Motor neuron (in vitro differentiated cells): Measurements from ENCODE around the gene MT1M. TPM values are rescaled to one million over a fixed set of nuclear protein-coding genes. Genes with fewer than 3 reads are reported as not detected.

ENCODE experiments used
- ATAC-seq, 8 experiments: fragments of 200-7000 bp; cut with Tn5 transposase; replicated peaks in 6 of 8; 2 replicates each; pipeline ENCODE4 v1.8.0; 2021; ENCODE audit warnings: mild to moderate bottlenecking in 8 of 8, moderate library complexity in 8 of 8
- H3K27ac ChIP-seq, 2 donors: fragments of 250-450 bp; sonication (Bioruptor Pico); 2 replicates each; pipeline ENCODE4 v1.9.0; 2021; ENCODE audit warnings: antibody characterized with exemption in 2 of 2, mild to moderate bottlenecking in 2 of 2, moderate library complexity in 1 of 2
- H3K4me1 ChIP-seq, 2 donors: fragments of 250-450 bp; sonication (Bioruptor Pico); replicated peaks in 1 of 2; 2 replicates each; pipeline ENCODE4 v1.6.1; 2021; ENCODE audit warnings: antibody characterized with exemption in 2 of 2, mild to moderate bottlenecking in 2 of 2, moderate library complexity in 1 of 2
- H3K4me3 ChIP-seq, 5 donors: fragments of 250-450 bp; sonication (Bioruptor Pico); 2 replicates each; pipeline ENCODE4 v1.9.0; 2021; ENCODE audit warnings: antibody characterized with exemption in 5 of 5, mild to moderate bottlenecking in 5 of 5, moderate library complexity in 4 of 5
- WGBS, 10 experiments: fragments of 450-650 bp; shearing (Covaris generic); methylation state at CpG; one replicate each; pipeline ENCODE4 v1.0.0; 2022; 5-methylcytosine and 5-hydroxymethylcytosine counted together
- in situ Hi-C, 9 experiments: fragments of 400-800 bp; cut with MboI; loops; one replicate each; pipeline ENCODE4 v1.15.0; 2021; ENCODE audit warnings: low sequenced_read_pairs in 9 of 9, low pct_unique_long_range_greater_than_20kb in 2 of 9; ENCODE audit not compliant: unreplicated experiment in 9 of 9
- total RNA-seq, 8 experiments: library from RNA; unstranded; fragments of 300-600 nt; gene quantifications; 2 replicates each; pipeline versions ENCODE4 v1.2.3 to v1.2.4, GENCODE V29; 2022

MT1M gene
- total RNA-seq, 8 experiments from 2014 or later, result 0.25 to 1.5 (median 0.46) TPM; not detected in 4

DNA sequence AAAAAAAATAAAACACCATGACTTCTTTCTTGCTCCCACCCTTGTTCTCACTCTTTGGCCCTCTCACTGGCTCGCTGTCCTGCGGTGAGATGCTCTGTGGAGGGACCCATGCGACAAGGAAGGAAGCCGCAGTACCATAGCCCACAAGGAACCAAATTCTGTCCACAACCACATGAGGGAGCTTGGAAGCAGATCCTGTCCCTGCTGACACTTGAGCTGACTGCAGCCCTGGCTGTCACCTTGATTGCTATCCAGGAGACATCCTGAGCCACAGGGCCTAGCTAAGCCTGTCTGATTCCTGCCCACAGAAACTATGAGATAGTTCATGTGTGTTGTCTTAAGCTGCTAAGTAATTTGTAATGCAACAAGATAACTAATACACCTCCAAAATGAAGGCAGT, 28.9 kb upstream of the MT1M start:
- Histone ChIP-seq H3K4me3 (no peak overlapping the region), H3K27ac (no peak overlapping the region), H3K4me1 (peaks cover under 1% of the 10 kb centered on the region in 2 donors)
- ATAC-seq, result no peak
- WGBS, 10 experiments, result 33 to 78% (median 44%) methylated on average over 1 to 4 of the region's 4 CpGs; no CpG with 5 or more reads in 6 of the 10 experiments
- in situ Hi-C loops, result no loop called here

DNA sequence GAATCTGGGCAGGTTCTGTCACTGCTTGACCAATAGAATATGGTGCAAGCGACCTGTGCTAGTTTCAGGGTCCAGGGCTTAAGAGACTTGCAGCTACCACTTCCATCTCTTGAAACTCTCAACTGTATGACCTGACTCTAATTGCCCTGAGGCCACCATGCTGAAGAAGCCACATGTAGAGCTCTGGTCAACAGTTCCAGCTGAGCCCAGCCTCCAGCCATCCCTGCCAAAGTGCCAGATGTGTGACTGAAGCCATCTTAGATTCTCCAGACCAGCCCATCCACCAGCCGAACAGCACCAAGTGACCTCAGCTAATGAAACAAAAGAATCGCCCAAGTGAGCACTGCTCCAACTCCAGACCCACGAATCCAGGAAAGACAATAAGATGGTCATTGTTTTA, 27.5 kb upstream of the MT1M start:
- H3K4me1 ChIP-seq, result peaks cover 11 to 12% of the 10 kb centered on the region in 2 donors
- WGBS, 10 experiments, result 20 to 80% (median 60%) methylated on average over 1 to 3 of the region's 4 CpGs; no CpG with 5 or more reads in 3 of the 10 experiments
- H3K27ac ChIP-seq, result no peak overlapping the region
- in situ Hi-C loops, result no loop called here
- no peak for ATAC-seq
- H3K4me3 ChIP-seq, result no peak overlapping the region

DNA sequence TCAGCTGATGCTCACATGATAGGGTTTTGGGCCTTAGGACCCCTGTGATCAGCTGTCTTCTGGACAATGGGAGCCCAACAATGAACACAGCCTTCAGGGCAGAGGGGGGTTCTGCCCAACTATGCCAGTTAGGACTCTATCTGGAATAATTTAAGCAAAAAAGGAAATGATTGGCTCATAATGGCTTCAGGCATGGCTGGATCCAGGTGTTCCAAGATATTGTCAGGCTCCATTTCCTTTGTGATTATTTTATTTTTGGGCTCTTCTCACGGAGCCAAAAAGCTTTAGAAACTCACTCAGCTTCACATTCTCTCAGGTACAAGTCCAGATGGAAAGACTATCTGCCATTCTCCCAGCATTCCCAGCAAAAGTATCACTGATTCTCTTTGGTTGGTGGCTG, 27.0 kb upstream of the MT1M start:
- no peak overlapping the region for H3K27ac ChIP-seq
- 43 to 100% (median 80%) methylated on average over 1 of the region's 1 CpG; no CpG with 5 or more reads in 6 of the 10 experiments for WGBS, 10 experiments
- peaks cover 11 to 16% of the 10 kb centered on the region in 2 donors for H3K4me1 ChIP-seq
- in situ Hi-C loops, result no loop called here
- ATAC-seq, result no peak
- H3K4me3 ChIP-seq, result no peak overlapping the region

DNA sequence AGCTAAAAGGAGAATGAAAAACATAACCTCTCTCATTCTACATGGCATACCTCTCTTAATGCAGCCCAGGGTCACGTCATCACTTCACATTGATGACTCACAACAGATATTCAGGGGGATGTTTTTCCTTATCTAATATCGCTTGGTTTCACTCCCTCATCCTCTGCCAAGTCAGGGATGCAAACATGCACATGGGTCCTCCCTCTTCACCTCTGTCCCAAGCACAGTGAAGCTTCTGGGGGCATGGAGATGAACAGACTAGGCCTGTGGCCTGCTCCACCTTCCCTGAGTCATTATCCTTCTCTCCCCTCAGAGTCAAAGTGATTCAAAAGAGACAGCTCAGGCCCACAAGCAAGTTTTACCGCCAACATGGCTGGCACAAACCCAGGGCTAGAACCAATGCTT, 26.4 kb upstream of the MT1M start:
- ATAC-seq, result peak in 2 of 8 experiments; percentile 0 to 2
- H3K4me1 ChIP-seq, result peaks cover 11 to 16% of the 10 kb centered on the region in 2 donors
- WGBS, 10 experiments, result 0 to 100% (median 90%) methylated on average over 1 to 2 of the region's 3 CpGs; no CpG with 5 or more reads in 3 of the 10 experiments
- in situ Hi-C loops, result no loop called here
- H3K27ac ChIP-seq, result no peak overlapping the region
- H3K4me3 ChIP-seq, result no peak overlapping the region

DNA sequence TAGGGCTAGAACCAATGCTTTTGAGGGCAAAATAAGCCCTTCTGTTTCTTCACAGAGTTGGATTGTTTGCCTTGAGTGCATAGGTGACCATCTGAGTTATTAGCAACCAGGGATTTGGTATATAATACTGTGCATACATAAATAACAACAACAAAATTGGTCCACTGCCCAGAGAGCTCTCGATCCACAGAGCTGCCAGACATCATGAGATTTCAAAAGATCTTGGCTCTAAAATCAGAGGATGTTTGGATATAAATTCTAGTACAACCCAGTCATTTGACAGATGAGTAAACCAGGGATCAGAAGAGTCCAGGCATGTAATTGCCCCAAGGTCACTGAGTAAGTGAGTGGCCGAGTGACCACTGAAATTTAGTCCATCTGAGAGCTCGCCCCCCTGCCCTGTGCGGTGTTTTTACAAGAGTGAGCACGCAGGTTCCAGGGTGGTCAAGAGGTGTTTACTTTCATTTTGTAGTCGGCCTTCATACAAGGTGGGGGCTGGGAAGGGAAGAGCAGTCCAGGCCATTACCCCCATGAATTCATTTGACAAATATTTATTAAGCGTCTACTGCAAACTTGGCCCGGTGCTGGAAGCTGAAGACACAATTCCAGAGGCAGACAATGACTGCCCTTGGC, 25.9 kb upstream of the MT1M start:
- H3K4me1 ChIP-seq, result peaks cover 11 to 16% of the 10 kb centered on the region in 2 donors
- no peak overlapping the region for H3K27ac ChIP-seq
- H3K4me3 ChIP-seq, result no peak overlapping the region
- ATAC-seq, result peak in 3 of 8 experiments; percentile 0 to 2 (median 1)
- in situ Hi-C loops, result no loop called here
- 0 to 95% (median 50%) methylated on average over 1 to 7 of the region's 8 CpGs; no CpG with 5 or more reads in 3 of the 10 experiments for WGBS, 10 experiments

DNA sequence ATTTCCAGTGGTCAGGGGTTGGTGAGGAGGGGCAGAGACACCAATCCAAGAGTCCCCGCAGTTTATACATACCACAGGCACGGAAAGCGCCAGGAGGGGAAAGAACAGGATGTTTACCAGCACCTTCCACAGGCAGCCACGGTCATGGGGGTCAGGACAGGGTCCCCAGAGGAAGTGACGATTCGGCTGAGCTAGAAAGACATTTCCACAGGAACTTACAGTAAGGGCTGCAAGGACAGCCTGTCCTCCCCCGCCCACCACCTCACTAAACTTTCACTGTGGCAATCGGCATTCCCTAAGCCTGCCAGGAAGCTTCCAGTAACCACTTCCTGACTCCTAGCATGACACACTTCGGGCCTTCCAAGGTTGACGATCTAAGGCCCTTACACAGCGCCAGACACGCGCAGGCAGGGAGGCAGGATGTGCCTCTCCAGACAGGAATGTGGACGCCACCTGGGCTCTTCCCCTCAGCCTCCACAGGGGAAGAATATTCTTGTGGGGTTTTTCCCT, 25.3 kb upstream of the MT1M start:
- ATAC-seq, result peak in 3 of 8 experiments; percentile 1 to 14 (median 12)
- Histone ChIP-seq H3K27ac (no peak overlapping the region), H3K4me1 (peaks cover 11 to 16% of the 10 kb centered on the region in 2 donors), H3K4me3 (no peak overlapping the region)
- in situ Hi-C loops, result no loop called here
- 28 to 87% (median 71%) methylated on average over 3 to 10 of the region's 14 CpGs; no CpG with 5 or more reads in 4 of the 10 experiments for WGBS, 10 experiments

DNA sequence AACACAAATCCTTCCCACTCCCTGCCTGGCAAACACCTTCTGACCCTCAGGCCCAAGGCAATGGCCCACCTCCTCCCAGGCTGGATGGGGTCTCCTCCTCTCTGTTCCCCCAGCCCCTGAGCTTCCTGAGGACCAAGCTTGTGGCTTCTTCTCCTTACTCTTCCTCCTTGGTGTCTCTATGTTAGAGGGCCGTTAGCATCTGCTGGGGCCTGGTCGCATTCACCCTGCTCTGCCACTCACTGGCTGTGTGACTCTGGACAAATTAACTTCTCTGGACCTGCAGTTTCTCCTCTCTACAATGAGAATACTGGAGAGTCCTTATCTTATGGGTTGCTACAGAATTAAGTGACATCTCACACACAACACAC, 24.8 kb upstream of the MT1M start:
- H3K27ac ChIP-seq, result no peak overlapping the region
- H3K4me1 ChIP-seq, result peaks cover 11 to 16% of the 10 kb centered on the region in 2 donors

DNA sequence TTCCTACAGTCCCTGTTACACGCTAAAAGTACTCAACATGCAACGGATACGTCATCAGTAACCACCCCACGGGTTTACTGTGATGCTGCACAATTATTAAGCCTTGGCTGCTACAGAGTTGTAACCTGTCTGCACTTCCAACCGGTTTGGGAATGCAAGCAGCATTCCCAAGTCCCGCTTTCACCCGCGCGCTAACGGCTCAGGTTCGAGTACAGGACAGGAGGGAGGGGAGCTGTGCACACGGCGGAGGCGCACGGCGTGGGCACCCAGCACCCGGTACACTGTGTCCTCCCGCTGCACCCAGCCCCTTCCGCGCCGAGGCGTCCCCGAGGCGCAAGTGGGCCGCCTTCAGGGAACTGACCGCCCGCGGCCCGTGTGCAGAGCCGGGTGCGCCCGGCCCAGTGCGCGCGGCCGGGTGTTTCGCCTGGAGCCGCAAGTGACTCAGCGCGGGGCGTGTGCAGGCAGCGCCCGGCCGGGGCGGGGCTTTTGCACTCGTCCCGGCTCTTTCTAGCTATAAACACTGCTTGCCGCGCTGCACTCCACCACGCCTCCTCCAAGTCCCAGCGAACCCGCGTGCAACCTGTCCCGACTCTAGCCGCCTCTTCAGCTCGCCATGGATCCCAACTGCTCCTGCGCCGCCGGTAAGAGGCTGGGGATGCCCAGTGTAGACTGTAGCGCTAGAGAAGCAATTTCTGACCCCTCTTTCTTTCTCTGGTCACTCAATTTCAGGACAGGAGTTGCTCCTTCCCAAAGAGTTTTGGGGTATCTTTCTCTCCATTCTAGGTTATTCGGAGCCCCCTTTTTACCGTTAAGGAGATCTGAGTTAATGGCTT, 24.2 kb upstream of the MT1M start, which contains the start of gene MT2A:
Gene MT2A (plus strand): TSS at position 542 of the 833 bp plus-strand sequence. CDS start 72 bp downstream, at position 614.
- peak within 1 kb of the TSS; percentile 20 to 37 (median 26) for H3K4me3 ChIP-seq
- 0 to 77% (median 20%) methylated on average over 3 to 27 of the region's 62 CpGs; no CpG with 5 or more reads in 1 of the 10 experiments for WGBS, 10 experiments
- no peak within 1 kb of the TSS for H3K27ac ChIP-seq
- in situ Hi-C loops, result no loop called here
- ATAC-seq, result peak; percentile 52 to 98 (median 95)
- H3K4me1 ChIP-seq, result peaks cover 11 to 16% of the 10 kb centered on the region in 2 donors

More for the DNA sequence above, 24.8 kb upstream of the MT1M start:
- H3K4me3 ChIP-seq, result no peak overlapping the region
- no peak for ATAC-seq
- in situ Hi-C loops, result no loop called here
- 0 to 100% (median 82%) methylated on average over 1 to 2 of the region's 2 CpGs; no CpG with 5 or more reads in 7 of the 10 experiments for WGBS, 10 experiments

DNA sequence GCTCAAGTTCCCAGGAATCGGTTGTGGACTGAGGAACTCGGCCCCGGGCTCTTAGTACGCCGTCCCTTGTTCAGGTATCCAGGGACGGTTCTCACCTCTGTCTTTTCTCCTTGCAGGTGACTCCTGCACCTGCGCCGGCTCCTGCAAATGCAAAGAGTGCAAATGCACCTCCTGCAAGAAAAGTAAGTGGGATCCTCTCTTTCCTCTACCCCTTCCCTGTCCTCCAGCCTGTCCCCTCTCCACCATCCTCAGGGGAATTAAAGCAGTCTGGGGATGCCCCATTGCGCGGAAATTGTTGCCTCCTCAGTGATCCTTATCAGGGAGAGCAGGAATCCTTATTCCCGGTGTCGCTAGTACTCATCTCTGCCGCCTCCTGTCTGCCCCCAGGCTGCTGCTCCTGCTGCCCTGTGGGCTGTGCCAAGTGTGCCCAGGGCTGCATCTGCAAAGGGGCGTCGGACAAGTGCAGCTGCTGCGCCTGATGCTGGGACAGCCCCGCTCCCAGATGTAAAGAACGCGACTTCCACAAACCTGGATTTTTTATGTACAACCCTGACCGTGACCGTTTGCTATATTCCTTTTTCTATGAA, 23.5 kb upstream of the MT1M start:
- 0 to 8% (median 0%) methylated on average over 3 to 12 of the region's 21 CpGs; no CpG with 5 or more reads in 2 of the 10 experiments for WGBS, 10 experiments
- ATAC-seq, result no peak
- H3K4me1 ChIP-seq, result peaks cover 11 to 16% of the 10 kb centered on the region in 2 donors
- in situ Hi-C loops, result no loop called here
- H3K27ac ChIP-seq, result no peak overlapping the region
- peak overlapping the region; percentile 20 to 37 (median 26) for H3K4me3 ChIP-seq

DNA sequence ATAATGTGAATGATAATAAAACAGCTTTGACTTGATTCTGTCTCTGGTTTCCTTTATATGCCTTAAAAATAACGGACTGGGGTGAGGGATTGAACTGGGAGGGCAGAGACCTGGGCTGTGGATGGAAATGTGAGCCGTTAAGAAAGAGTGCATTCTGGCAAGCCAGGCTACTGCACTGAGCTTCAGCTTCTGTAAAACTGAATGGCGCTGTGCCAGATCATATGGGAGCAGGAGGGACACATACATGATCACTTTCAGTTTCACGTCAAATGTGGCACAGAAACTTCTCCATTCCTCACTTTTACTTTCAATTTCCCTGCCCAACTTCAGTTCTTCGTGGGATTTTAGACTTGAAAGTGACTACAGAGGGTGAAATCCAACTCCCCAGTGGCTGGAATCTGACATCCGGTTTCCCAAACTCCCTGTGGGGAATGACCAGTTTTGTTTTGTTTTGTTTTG, 23.0 kb upstream of the MT1M start:
- peak in 4 of 8 experiments; percentile 1 to 14 (median 6) for ATAC-seq
- Histone ChIP-seq H3K4me1 (peaks cover 11 to 16% of the 10 kb centered on the region in 2 donors), H3K27ac (no peak overlapping the region), H3K4me3 (peak overlapping the region in 4 of 5 donors; percentile 20 to 37 (median 31))
- 0 to 27% (median 0%) methylated on average over 1 to 5 of the region's 6 CpGs; no CpG with 5 or more reads in 1 of the 10 experiments for WGBS, 10 experiments
- in situ Hi-C loops, result no loop called here

DNA sequence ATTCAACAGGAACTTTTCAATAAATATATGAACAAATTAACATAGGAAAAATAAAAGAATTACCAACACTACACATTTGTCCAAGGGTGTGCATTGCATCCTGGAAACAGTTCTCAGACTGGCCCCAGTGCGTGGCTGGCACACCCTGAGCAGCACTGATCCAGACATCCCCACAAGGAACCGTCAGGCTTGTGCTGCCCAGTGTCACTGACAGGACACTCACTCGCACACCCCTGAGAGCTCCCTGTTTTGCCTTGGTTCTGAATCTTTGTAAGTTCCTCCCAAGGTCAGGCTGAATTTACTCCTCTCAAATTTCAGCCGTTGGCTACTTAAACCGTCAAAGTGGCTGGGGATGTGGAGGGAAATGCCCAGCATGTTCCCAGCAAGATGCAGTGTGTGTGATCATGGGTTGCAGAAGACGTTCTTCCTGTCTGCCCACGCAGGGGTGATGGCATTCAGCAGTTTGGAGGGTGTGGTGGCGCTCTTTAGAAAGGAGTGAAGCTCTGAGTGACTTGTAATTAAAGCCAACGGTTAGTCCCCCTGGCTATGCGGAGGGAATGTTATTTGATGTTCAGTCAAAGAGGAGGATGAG, 22.3 kb upstream of the MT1M start:
- H3K4me1 ChIP-seq, result peaks cover 11 to 16% of the 10 kb centered on the region in 2 donors
- peak in 3 of 8 experiments; percentile 2 to 11 (median 6) for ATAC-seq
- no peak overlapping the region for H3K27ac ChIP-seq
- H3K4me3 ChIP-seq, result no peak overlapping the region
- 0 to 67% (median 32%) methylated on average over 1 to 7 of the region's 10 CpGs; no CpG with 5 or more reads in 1 of the 10 experiments for WGBS, 10 experiments
- in situ Hi-C loops, result no loop called here

DNA sequence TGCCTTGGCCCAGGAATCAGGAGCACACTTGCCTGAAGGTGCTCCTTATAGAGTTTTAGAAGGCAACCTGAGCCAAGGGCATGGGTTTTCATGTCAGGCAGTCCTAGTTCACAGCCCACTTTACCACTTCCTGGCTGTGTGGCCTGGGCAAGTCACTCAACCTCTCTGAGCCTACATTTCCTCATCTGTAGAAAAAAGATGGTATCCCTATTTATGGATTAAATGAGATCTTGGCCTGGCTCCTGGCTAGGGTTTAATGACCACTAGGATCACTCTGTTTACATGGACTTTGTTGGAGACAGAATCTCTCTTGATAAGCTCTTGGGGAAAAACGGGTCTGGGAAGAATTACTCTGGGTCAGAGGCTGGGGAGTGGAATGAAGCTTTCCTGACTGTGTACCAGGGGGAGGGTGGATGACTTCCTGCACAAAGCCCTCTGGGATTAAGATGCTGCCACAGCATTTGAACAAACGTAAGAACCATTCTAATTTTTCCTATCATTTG, 21.8 kb upstream of the MT1M start:
- ATAC-seq, result no peak
- Histone ChIP-seq H3K27ac (no peak overlapping the region), H3K4me1 (peaks cover 11 to 16% of the 10 kb centered on the region in 2 donors), H3K4me3 (no peak overlapping the region)
- WGBS, 10 experiments, result 0 to 100% (median 79%) methylated on average over 1 to 2 of the region's 2 CpGs; no CpG with 5 or more reads in 4 of the 10 experiments
- in situ Hi-C loops, result no loop called here
